T47D (cell line): ENCODE results near the gene CATSPER3.

Experiments used
- DNase-seq, 2 experiments: peaks; one replicate each; pipeline versions ENCODE4 v3.0.0 to v3.0.0-alpha.2; 2011 to 2012; ENCODE audit warnings: low read depth in 1 of 2, low spot score in 1 of 2
- JUND ChIP-seq: IDR thresholded peaks from 2 replicates; pipeline ENCODE4 v1.6.1; 2012; ENCODE audit warnings: low read depth
- in situ Hi-C: cut with HindIII; loops from 2 replicates; pipeline ENCODE4 v1.10.0; 2016; ENCODE audit warnings: low sequenced_read_pairs, low pct_unique_long_range_greater_than_20kb

CATSPER3 gene

GRCh38 chr5:135037519-135038204 is 70.0 kb downstream of the CATSPER3 start:
- TF ChIP-seq JUND: no peak
- no peak for DNase-seq
- in situ Hi-C loops: no loop called here

DNA sequence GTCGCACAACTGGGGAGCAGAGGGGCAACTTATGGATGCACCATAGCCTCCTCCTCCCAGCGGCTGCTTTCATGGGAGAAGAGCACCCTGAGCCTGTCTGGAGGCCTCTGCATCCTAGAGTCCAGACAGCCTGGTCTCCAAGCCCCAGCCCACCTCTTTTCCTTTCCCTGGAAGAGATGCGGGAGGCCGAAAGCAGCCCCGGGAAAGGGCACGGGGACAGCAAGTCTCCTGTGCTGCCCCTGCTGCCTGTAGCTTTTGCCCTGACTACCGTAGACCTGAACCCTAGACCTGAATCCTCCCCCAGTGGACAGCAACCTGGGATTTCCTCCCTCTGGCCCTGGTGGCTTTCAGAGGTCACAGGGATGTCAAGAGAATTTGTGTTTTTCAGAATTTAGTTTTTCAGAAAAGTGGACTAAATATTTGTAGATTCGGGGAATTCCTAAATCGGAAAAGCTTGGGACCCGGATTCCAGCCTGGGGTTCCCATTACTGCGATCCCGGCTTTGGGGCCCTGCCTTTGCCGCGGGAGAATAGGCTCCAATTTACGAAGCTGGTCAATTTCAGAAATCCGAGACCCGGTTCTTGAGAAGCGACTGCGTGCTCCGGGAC is 70.6 kb downstream of the CATSPER3 start:
- no peak for TF ChIP-seq JUND
- in situ Hi-C loops: no loop called here
- DNase-seq: no peak

GRCh38 chr5:135038813-135039270 is 71.1 kb downstream of the CATSPER3 start:
- DNase-seq: no peak
- TF ChIP-seq JUND: no peak
- in situ Hi-C loops: no loop called here

GRCh38 chr5:135039271-135040033 is 71.7 kb downstream of the CATSPER3 start:
- DNase-seq: peak; percentile 30 to 69
- no peak for TF ChIP-seq JUND
- in situ Hi-C loops: no loop called here

- no peak for TF ChIP-seq JUND
- DNase-seq: no peak
- in situ Hi-C loops: no loop called here
Measured at GRCh38 chr5:135040034-135040332, 72.3 kb downstream of the CATSPER3 start.

GRCh38 chr5:135040333-135041144 is 72.8 kb downstream of the CATSPER3 start:
- no peak for DNase-seq
- TF ChIP-seq JUND: no peak
- in situ Hi-C loops: no loop called here

DNA sequence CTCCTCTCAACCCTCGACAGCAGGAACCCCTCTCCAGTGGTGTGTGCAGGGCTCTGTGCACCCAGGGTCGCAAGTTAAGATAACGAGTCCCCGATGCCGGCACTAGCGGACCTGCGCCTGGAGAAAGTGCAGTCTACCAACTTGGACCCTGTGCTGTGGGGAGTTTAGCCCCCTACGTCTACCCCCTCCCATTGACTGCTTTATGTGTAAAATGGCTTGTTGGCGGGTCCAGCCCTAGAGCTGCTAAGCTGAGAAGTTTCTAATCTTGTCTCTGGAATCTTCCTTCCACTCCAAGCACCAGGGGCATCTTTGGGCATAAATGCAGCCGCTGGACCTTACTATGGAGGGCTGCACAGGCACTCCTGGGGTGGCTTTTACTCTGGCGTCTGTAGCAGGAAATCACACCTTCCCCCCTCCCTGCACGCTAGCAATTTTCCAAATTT is 73.5 kb downstream of the CATSPER3 start:
- TF ChIP-seq JUND: no peak
- in situ Hi-C loops: no loop called here
- no peak for DNase-seq

GRCh38 chr5:135041726-135042125 is 74.0 kb downstream of the CATSPER3 start:
- no peak for TF ChIP-seq JUND
- in situ Hi-C loops: no loop called here

GRCh38 chr5:135042595-135042994 is 74.9 kb downstream of the CATSPER3 start:
- peak in 1 of 2 experiments; percentile 38 for DNase-seq
- in situ Hi-C loops: no loop called here
- TF ChIP-seq JUND: no peak

More at GRCh38 chr5:135041726-135042125, 74.0 kb downstream of the CATSPER3 start:
- DNase-seq: no peak

GRCh38 chr5:135045488-135045887 is 77.8 kb downstream of the CATSPER3 start:
- no peak for DNase-seq
- no peak for TF ChIP-seq JUND
- in situ Hi-C loops: no loop called here

- TF ChIP-seq JUND: no peak
- in situ Hi-C loops: no loop called here
- DNase-seq: peak in 1 of 2 experiments; percentile 68
Measured at GRCh38 chr5:135046661-135047346, 79.1 kb downstream of the CATSPER3 start.

- in situ Hi-C loops: no loop called here
- TF ChIP-seq JUND: no peak
- peak in 1 of 2 experiments; percentile 87 for DNase-seq
Measured at GRCh38 chr5:135047347-135047695, 79.6 kb downstream of the CATSPER3 start.
